Measurements from ENCODE around the gene IER5.

IER5 gene

GRCh38 chr1:181077576-181078242, 10.8 kb upstream of the IER5 start:
- DNase-seq, result no peak

- no peak for DNase-seq
These were observed 9.1 kb upstream of the IER5 start for GRCh38 chr1:181079382-181079781.

- DNase-seq, result no peak
These were observed 8.6 kb upstream of the IER5 start for GRCh38 chr1:181079920-181080319.

DNA sequence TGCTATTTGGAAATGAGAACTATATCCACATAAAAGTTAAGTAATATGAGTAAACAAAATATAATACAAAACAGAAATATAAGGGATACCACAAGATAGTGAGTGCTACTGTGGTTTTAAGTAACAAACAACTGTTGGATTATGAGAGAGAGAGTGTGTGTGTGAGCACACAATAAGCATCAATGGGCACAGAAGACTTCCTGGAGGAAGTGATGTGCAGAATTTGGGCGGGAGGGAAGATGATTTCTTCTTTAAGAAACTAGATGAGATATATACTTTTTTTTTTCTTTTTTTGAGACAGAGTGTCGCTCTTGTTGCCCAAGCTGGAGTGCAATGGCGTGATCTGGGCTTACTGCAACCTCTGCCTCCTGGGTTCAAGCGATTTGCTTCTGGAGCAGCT, 7.9 kb upstream of the IER5 start:
- DNase-seq, result no peak

GRCh38 chr1:181081395-181081794, 7.1 kb upstream of the IER5 start:
- no peak for DNase-seq

- no peak for DNase-seq
These were observed 4.5 kb upstream of the IER5 start for GRCh38 chr1:181083842-181084605.

GRCh38 chr1:181084606-181084969, 3.9 kb upstream of the IER5 start:
- no peak for DNase-seq

GRCh38 chr1:181086091-181086490, 2.4 kb upstream of the IER5 start:
- no peak for DNase-seq

- no peak for DNase-seq
These were observed 1.6 kb upstream of the IER5 start for GRCh38 chr1:181086926-181087325.

DNA sequence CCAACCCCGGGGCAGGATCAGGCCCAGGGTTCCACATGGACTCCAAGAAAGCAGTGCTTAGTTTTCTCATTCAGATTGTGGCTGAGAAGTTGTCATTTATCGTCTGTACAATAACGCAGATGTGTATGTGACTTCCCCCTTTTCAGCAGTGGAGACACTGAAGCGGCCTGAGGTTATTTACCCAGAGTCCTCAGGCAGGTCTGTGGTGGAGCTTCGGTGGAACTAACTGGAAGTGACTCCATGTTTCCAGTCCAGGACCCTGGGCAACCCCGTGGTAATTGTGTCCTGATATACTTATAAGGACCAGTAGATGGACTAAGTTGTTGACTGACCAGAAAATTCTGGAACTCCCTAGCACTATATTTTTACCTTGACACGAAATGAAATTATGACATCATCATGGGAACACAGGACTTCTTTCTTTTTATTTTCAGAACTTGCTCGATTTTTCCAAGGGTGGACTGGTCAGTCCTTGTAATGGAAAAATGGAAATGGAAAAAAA, 1.0 kb upstream of the IER5 start:
- DNase-seq, result no peak

DNA sequence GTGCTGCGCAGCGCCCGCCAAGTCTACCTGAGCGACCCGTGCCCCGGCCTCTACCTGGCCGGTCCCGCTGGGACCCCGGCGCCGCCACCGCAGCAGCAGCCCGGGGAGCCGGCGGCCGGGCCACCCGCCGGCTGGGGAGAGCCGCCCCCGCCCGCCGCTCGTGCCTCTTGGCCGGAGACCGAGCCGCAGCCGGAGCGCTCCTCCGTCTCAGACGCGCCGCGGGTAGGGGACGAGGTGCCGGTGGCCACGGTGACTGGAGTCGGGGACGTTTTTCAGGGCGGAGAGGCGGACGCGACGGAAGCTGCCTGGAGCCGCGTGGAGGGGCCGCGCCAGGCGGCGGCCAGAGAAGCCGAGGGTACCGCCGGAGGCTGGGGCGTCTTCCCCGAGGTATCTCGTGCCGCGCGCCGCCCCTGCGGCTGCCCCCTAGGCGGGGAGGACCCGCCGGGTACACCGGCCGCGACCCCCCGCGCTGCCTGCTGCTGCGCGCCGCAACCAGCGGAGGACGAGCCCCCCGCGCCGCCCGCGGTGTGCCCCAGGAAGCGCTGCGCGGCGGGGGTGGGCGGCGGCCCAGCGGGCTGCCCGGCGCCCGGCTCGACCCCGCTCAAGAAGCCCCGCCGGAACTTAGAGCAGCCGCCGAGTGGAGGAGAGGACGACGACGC, 646 bp downstream of the IER5 start:
- no peak for DNase-seq

- DNase-seq, result peak; percentile 87
These were observed 1.4 kb downstream of the IER5 start for GRCh38 chr1:181089676-181090544.

DNA sequence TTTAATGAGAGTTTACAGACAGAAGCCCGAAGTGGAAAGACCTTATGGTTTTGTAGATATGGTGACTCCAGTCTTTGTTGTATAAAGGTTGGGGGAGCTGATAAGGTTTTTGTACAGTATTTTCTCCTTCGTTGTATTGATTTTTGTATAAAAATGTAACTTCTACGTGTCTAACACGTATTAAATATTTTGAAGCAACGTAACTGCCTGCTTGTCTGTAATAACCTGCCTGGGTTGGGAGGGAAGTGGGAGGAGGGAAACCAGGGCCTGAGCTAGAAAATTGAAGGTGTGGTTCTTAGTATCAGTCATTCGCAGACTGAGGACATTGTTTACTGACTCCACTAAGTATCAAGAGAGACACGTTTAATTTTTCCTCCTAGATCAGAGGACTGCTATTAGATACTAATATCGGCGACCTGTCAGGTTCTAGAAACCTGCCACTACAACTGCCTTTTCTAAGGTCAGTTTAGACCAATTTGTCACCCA, 2.2 kb downstream of the IER5 start:
- no peak for DNase-seq

DNA sequence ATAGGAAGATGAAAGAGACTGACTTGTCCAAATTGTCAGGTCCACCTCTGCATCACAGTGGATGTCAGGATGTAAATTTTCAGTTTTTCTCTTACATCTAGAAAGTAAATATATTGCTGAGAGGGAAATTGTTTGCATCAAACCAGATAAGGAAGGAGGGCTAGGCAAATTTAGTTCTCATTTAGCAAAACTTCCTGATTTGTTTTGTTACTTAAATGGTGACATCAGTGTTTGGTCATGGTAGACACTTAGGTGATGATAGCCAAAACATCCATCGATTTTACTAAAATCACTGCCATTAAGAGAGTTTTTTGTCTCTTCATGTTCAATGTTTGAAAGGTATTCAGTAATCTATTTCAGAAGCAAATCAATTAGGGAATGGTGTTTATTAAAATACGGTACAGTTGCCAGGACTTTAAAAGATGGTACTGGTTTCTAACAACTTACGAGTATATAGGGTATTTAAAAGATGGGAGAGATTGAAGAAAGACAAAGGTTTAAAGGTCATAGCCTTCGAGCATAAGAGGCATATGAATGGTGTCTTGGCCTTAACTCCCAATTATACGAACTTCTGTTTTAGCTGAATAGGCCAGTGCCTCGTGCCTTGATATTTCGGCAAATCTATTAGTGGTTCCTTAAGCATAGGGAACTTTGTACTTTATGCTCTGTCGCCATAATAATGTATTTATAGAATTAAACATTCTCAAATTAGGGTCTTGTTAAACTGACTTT, 3.0 kb downstream of the IER5 start:
- DNase-seq, result no peak

DNA sequence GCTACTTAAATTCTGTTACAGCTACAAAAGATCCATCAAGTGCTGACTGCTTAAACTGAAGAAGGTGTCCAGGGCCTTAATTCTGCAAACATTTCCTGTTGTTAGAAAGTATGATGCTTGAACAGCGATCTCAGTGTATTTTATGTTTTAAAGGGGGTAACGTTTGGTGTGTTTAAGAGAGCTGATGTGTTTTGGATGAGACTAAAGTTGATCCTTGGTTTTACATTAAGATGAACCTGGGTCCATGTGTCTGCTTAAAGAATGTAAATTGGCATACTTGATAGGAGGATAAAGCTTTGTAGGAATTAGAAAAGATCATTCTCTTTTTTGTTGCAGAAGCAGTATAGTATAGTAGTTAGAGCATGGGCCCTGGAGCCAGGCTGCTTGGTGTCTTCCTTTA, 3.6 kb downstream of the IER5 start:
- DNase-seq, result no peak

- no peak for DNase-seq
These were observed 4.5 kb downstream of the IER5 start for GRCh38 chr1:181092883-181093458.

DNA sequence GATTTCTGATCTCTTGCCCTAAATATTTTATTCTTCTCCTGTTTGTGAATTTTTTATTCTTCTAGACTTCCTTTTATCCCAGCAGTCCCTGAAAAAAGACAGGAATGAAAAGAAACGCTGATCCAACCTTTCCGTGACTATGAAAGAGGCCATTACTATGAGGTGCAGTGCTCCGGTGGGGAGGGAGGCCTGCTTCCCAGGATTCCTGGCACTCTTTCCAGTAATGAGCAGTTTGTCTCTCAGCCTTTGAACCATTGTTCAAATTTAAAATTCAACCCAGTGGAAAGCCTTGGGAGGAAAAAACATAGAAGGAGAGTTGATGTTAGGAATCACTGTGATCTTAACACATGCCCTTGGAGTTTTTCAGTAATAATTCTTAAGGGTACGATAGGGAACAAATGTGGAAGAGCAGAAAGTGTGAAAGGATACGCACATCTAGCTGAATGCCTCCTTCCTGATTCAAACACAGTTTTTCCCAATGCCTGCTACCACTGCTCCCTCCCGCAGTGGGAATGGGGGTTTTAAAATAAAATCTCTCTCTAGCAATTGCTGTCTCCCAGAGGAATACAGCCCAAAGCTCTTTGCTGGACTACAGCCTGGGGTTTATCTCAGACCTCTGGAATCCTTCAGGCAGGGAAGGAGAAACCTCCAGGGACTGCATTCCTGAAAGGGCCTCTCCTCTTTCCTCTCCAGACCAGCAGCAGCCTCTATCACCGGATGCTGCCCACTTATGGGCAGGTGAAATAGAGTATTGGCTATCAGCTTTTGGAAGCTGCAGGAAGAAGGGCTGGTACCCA, 6.1 kb downstream of the IER5 start:
- no peak for DNase-seq

DNA sequence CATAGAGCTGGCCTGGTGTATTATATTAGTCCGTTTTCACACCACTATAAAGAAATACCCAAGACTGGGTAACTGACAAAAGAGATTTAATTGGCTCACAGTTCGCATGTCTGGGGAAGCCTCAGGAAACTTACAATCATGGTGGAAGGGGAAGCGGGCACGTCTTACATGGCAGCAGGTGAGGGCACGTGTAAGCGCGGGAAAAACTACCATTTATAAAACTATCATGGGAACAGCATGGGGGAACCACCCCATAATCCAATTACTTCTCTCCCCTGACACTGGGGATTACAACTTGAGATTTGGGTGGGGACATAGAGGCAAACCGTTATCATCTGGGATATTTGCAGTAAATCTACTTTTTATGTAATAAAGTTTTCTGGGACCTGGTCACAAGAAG, 6.8 kb downstream of the IER5 start:
- no peak for DNase-seq

DNA sequence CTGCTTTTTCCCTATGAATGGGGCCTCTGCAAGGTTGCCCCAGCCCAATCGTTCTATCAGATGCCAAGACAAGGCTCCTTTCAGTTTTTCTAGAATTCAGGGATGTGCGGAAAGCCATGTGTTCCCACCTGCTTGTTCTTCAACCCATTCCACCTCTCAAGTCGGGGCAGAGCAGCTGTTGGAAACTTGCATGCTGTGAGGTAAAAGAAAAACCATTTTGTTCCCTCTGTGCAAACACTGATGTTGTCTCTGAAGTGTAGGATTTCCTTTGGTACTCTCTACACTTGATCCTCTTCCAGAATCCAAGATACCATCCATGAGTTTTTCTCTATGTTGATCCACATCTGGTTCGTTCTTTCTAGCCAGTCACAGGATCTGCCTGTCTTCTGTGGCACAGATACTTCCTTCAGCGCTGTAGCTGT, 7.3 kb downstream of the IER5 start:
- DNase-seq, result no peak

GRCh38 chr1:181097242-181097641, 8.7 kb downstream of the IER5 start:
- DNase-seq, result no peak

Measured in activated CD8-positive, alpha-beta memory T cell treated with anti-CD3 and anti-CD28 coated beads for 24 hours (primary cell).